ENCODE results near the gene SMAD1.

- TF ChIP-seq GATA2 (IDR thresholded peaks at IDR 0.05; ENCODE audit: low read depth, low read length) (no peak), GATA3 (IDR thresholded peaks at IDR 0.05; ENCODE audit: low read depth, low read length) (no peak)
Observed at GRCh38 chr4:145567516-145567915, 85.9 kb downstream of the SMAD1 start.

Measured in SH-SY5Y (cell line).